HEK293 (cell line): ENCODE results near the gene SYT6.

ENCODE experiments used
- CTCF ChIA-PET: fragments of 350-600 bp; formaldehyde crosslinking; extraction: SDS; loops from one replicate; lab custom pipeline; 2021; ENCODE audit warnings: antibody characterized with exemption; lab: Yijun Ruan, JAX
- POLR2A ChIA-PET: fragments of 300-600 bp; formaldehyde crosslinking; extraction: SDS; loops from one replicate; lab custom pipeline; 2020; ENCODE audit warnings: antibody characterized with exemption, inconsistent platforms; lab: Yijun Ruan, JAX
- H3K27ac ChIP-seq: fragments of 200-500 bp; sonication (Bioruptor generic); 2 replicates; pipeline ENCODE4 v1.5.1; 2014; ENCODE audit warnings: low read depth, low read length, control low read depth, inconsistent platforms; ENCODE audit errors: extremely low read depth
- H3K36me3 ChIP-seq, 2 experiments: fragments of 200-500 bp in 1 of 2; sonication (Bioruptor generic) in 1 of 2; 1 replicate in 1 of 2; 2 replicates in 1 of 2; pipeline ENCODE4 v1.5.1; 2014 to 2017; ENCODE audit warnings: inconsistent platforms in 2 of 2, low read length in 2 of 2; ENCODE audit not compliant: control insufficient read depth in 2 of 2, insufficient read depth in 1 of 2
- H3K4me1 ChIP-seq: fragments of 200-500 bp; sonication (Bioruptor generic); 2 replicates; pipeline ENCODE4 v1.5.1; 2014; ENCODE audit warnings: mild to moderate bottlenecking, low read length, inconsistent platforms; ENCODE audit not compliant: control insufficient read depth, insufficient read depth
- H3K4me3 ChIP-seq: 2 replicates; pipeline ENCODE4 v1.5.1; 2011; ENCODE audit warnings: low read depth, mild to moderate bottlenecking, control low read depth, low read length, moderate library complexity
- H3K9me3 ChIP-seq: fragments of 200-500 bp; sonication (Bioruptor generic); 2 replicates; pipeline ENCODE4 v1.5.1; 2014; ENCODE audit warnings: low read depth, low read length, inconsistent platforms; ENCODE audit not compliant: control insufficient read depth, insufficient read depth
- IKZF3 ChIP-seq: fragments of 450-650 bp; IDR thresholded peaks from 2 replicates; pipeline ENCODE4 v1.5.0; 2018; ENCODE audit warnings: missing biosample characterization, mild to moderate bottlenecking, missing genetic modification characterization, moderate library complexity
- MEIS1 ChIP-seq: sonication (generic); formaldehyde crosslinking; IDR thresholded peaks from 2 replicates; pipeline ENCODE4 v1.8.1; 2022; ENCODE audit warnings: missing genetic modification reagents, mild to moderate bottlenecking, borderline replicate concordance
- SALL2 ChIP-seq: fragments of 450-650 bp; formaldehyde crosslinking; IDR thresholded peaks from 2 replicates; pipeline ENCODE4 v1.5.0; 2017; ENCODE audit warnings: missing biosample characterization, mild to moderate bottlenecking, missing genetic modification characterization, borderline replicate concordance
- SP3 ChIP-seq: fragments of 450-650 bp; formaldehyde crosslinking; IDR thresholded peaks from 2 replicates; pipeline ENCODE4 v1.5.1; 2016; ENCODE audit warnings: missing biosample characterization, missing genetic modification characterization
- TCF7L2 ChIP-seq: IDR thresholded peaks from 2 replicates; pipeline ENCODE4 v1.6.1; 2011; ENCODE audit warnings: low read depth, mild to moderate bottlenecking, inconsistent platforms, low read length, moderate library complexity, borderline replicate concordance
- TRIM28 ChIP-seq: IDR thresholded peaks from 2 replicates; pipeline ENCODE4 v1.6.1; 2011; ENCODE audit warnings: low read length, control low read depth, borderline replicate concordance
- ZBTB44 ChIP-seq: fragments of 450-650 bp; IDR thresholded peaks from 2 replicates; pipeline ENCODE4 v1.5.1; 2018; ENCODE audit warnings: missing biosample characterization, mild to moderate bottlenecking, missing genetic modification characterization
- ZBTB48 ChIP-seq: fragments of 450-650 bp; formaldehyde crosslinking; IDR thresholded peaks from 2 replicates; pipeline ENCODE4 v1.5.1; 2016; ENCODE audit warnings: missing biosample characterization, missing genetic modification characterization
- ZBTB7A ChIP-seq: fragments of 450-650 bp; formaldehyde crosslinking; IDR thresholded peaks from 2 replicates; pipeline ENCODE4 v1.5.1; 2016; ENCODE audit warnings: low read depth, missing biosample characterization, missing genetic modification characterization
- ZEB2 ChIP-seq: fragments of 450-650 bp; formaldehyde crosslinking; IDR thresholded peaks from 2 replicates; pipeline ENCODE4 v1.5.1; 2016; ENCODE audit warnings: missing biosample characterization, missing genetic modification characterization
- ZIC2 ChIP-seq: fragments of 450-650 bp; formaldehyde crosslinking; IDR thresholded peaks from 2 replicates; pipeline ENCODE4 v1.5.1; 2016; ENCODE audit warnings: missing biosample characterization, missing genetic modification characterization
- ZNF10 ChIP-seq: fragments of 450-650 bp; formaldehyde crosslinking; IDR thresholded peaks from 2 replicates; pipeline ENCODE4 v1.5.1; 2017; ENCODE audit warnings: missing biosample characterization, missing genetic modification characterization
- ZNF112 ChIP-seq: fragments of 450-650 bp; formaldehyde crosslinking; IDR thresholded peaks from 2 replicates; pipeline ENCODE4 v1.5.0; 2017; ENCODE audit warnings: missing biosample characterization, missing genetic modification characterization
- ZNF114 ChIP-seq: fragments of 450-650 bp; formaldehyde crosslinking; IDR thresholded peaks from 2 replicates; pipeline ENCODE4 v1.5.0; 2017; ENCODE audit warnings: missing biosample characterization, missing genetic modification characterization
- ZNF223 ChIP-seq: fragments of 450-650 bp; formaldehyde crosslinking; IDR thresholded peaks from 2 replicates; pipeline ENCODE4 v1.5.1; 2016; ENCODE audit warnings: missing biosample characterization, missing genetic modification characterization
- ZNF248 ChIP-seq: fragments of 450-650 bp; formaldehyde crosslinking; IDR thresholded peaks from 2 replicates; pipeline ENCODE4 v1.5.1; 2017; ENCODE audit warnings: missing biosample characterization, missing genetic modification characterization
- ZNF394 ChIP-seq: fragments of 450-650 bp; formaldehyde crosslinking; IDR thresholded peaks from 2 replicates; pipeline ENCODE4 v1.5.1; 2016; ENCODE audit warnings: missing biosample characterization, missing genetic modification characterization, mild to moderate bottlenecking, moderate library complexity, borderline replicate concordance
- ZNF398 ChIP-seq: fragments of 450-650 bp; formaldehyde crosslinking; IDR thresholded peaks from 2 replicates; pipeline ENCODE4 v1.5.1; 2017; ENCODE audit warnings: missing biosample characterization, missing genetic modification characterization
- ZNF521 ChIP-seq: fragments of 450-650 bp; formaldehyde crosslinking; IDR thresholded peaks from 2 replicates; pipeline ENCODE4 v1.5.1; 2017; ENCODE audit warnings: missing biosample characterization, mild to moderate bottlenecking, missing genetic modification characterization
- ZNF544 ChIP-seq: fragments of 450-650 bp; formaldehyde crosslinking; IDR thresholded peaks from 2 replicates; pipeline ENCODE4 v1.5.0; 2017; ENCODE audit warnings: missing biosample characterization, missing genetic modification characterization
- ZNF639 ChIP-seq: fragments of 450-650 bp; formaldehyde crosslinking; IDR thresholded peaks from 2 replicates; pipeline ENCODE4 v1.5.1; 2016; ENCODE audit warnings: missing biosample characterization, missing genetic modification characterization
- ZNF658 ChIP-seq: fragments of 450-650 bp; formaldehyde crosslinking; IDR thresholded peaks from 2 replicates; pipeline ENCODE4; 2016; ENCODE audit warnings: missing biosample characterization, missing genetic modification characterization
- ZNF677 ChIP-seq: fragments of 450-650 bp; IDR thresholded peaks from 2 replicates; pipeline ENCODE4 v1.5.0; 2018; ENCODE audit warnings: missing biosample characterization, mild to moderate bottlenecking, missing genetic modification characterization, moderate library complexity
- ZNF791 ChIP-seq: fragments of 450-650 bp; formaldehyde crosslinking; IDR thresholded peaks from 2 replicates; pipeline ENCODE4 v1.5.1; 2016; ENCODE audit warnings: missing biosample characterization, missing genetic modification characterization
- ZSCAN23 ChIP-seq: fragments of 450-650 bp; formaldehyde crosslinking; IDR thresholded peaks from 2 replicates; pipeline ENCODE4 v1.5.1; 2016; ENCODE audit warnings: missing biosample characterization, missing genetic modification characterization
- ZSCAN30 ChIP-seq: fragments of 450-650 bp; IDR thresholded peaks from 2 replicates; pipeline ENCODE4 v1.5.1; 2018; ENCODE audit warnings: missing biosample characterization, mild to moderate bottlenecking, missing genetic modification characterization, moderate library complexity

Gene SYT6

GRCh38 chr1:114097109-114097508 lies 56.6 kb downstream of the SYT6 start:
- no peak overlapping the region for H3K27ac ChIP-seq
- POLR2A ChIA-PET, result no interaction called here
- H3K9me3 ChIP-seq, result no peaks in the 10 kb centered on the region
- TF ChIP-seq ZBTB7A (tag by site-specific recombination) (no peak), ZNF544 (tag by site-specific recombination) (no peak), ZNF248 (tag by site-specific recombination) (no peak), ZNF791 (no peak), ZEB2 (no peak), ZNF521 (no peak), ZNF394 (tag by site-specific recombination) (no peak), SALL2 (tag by site-specific recombination) (no peak), ZBTB48 (tag by site-specific recombination) (no peak), MEIS1 (CRISPR knock-in tag) (no peak), ZNF112 (tag by site-specific recombination) (no peak), ZNF223 (tag by site-specific recombination) (no peak), IKZF3 (tag by site-specific recombination) (no peak), ZSCAN23 (no peak), TRIM28 (no peak), ZBTB44 (tag by site-specific recombination) (no peak)
- TF ChIP-seq, all 188 proteins: peak for 0
- Histone ChIP-seq H3K36me3 (peaks cover 0 to 8% of the 10 kb centered on the region in 2 experiments; a peak in 1 of 3 replicates), H3K4me3 (no peak overlapping the region), H3K4me1 (no peaks in the 10 kb centered on the region)
- CTCF ChIA-PET, result interaction anchor here (1.0 kb wide), 1 partner anchor 8 kb away, joined by 3 read pairs; no protein-coding TSS in a partner anchor

- H3K4me3 ChIP-seq, result no peak overlapping the region
- H3K27ac ChIP-seq, result no peak overlapping the region
- H3K9me3 ChIP-seq, result no peaks in the 10 kb centered on the region
- H3K4me1 ChIP-seq, result no peaks in the 10 kb centered on the region
- CTCF ChIA-PET, result no interaction called here
- H3K36me3 ChIP-seq, result peaks cover 0 to 8% of the 10 kb centered on the region in 2 experiments; a peak in 1 of 3 replicates
- TF ChIP-seq ZNF677 (tag by site-specific recombination), result no peak
- no peak for TF ChIP-seq TCF7L2
- no peak for TF ChIP-seq ZNF114
- no peak for TF ChIP-seq ZSCAN23
- TF ChIP-seq ZNF398 (tag by site-specific recombination), result no peak
- no peak for TF ChIP-seq ZNF658 (tag by site-specific recombination)
- TF ChIP-seq ZSCAN30 (tag by site-specific recombination), result no peak
- no peak for TF ChIP-seq ZIC2 (tag by site-specific recombination)
- TF ChIP-seq ZNF639 (tag by site-specific recombination), result no peak
- TF ChIP-seq ZNF10 (tag by site-specific recombination), result no peak
- TF ChIP-seq IKZF3 (tag by site-specific recombination), result no peak
- TF ChIP-seq SP3 (tag by site-specific recombination), result no peak
- TF ChIP-seq, all 188 proteins: peak for 0
- POLR2A ChIA-PET, result no interaction called here
These were observed 59.0 kb downstream of the SYT6 start for GRCh38 chr1:114094675-114095074.
